GM06990 (cell line): ENCODE results near the gene KCNC4.

ENCODE experiments used
- DNase-seq: peaks from one replicate; pipeline ENCODE4 v3.0.0-alpha.2; 2011; ENCODE audit not compliant: insufficient read length; ENCODE audit errors: extremely low read depth
- H3K27me3 ChIP-seq: replicated peaks from 2 replicates; pipeline ENCODE4 v1.6.0; 2011; ENCODE audit warnings: low read length; ENCODE audit not compliant: control insufficient read depth, insufficient read depth
- H3K36me3 ChIP-seq: 2 replicates; pipeline ENCODE4 v1.5.1; 2011; ENCODE audit warnings: low read length; ENCODE audit not compliant: control insufficient read depth, insufficient read depth
- H3K4me3 ChIP-seq: replicated peaks from 2 replicates; pipeline ENCODE4 v1.5.1; 2011; ENCODE audit warnings: low read depth, mild to moderate bottlenecking, control low read depth, low read length
- CTCF ChIP-seq: IDR thresholded peaks from 2 replicates; pipeline ENCODE4 v1.5.1; 2011; ENCODE audit warnings: low read length, control low read depth, mild to moderate bottlenecking, inconsistent platforms; ENCODE audit not compliant: insufficient read depth, poor library complexity, severe bottlenecking

KCNC4 gene

GRCh38 chr1:110190282-110190929 lies 19.7 kb upstream of the KCNC4 start:
- Histone ChIP-seq H3K27me3 (peaks cover 6% of the 10 kb centered on the region), H3K4me3 (no peak overlapping the region), H3K36me3 (no peaks in the 10 kb centered on the region)
- no peak for TF ChIP-seq CTCF
- DNase-seq = no peak

GRCh38 chr1:110192541-110192940 lies 17.6 kb upstream of the KCNC4 start:
- no peak for DNase-seq
- Histone ChIP-seq H3K36me3 (no peaks in the 10 kb centered on the region), H3K27me3 (peaks cover 6% of the 10 kb centered on the region), H3K4me3 (no peak overlapping the region)
- TF ChIP-seq CTCF = no peak

- Histone ChIP-seq H3K36me3 (no peaks in the 10 kb centered on the region), H3K27me3 (peaks cover 2% of the 10 kb centered on the region; the same call in 1 of the 2 replicates), H3K4me3 (no peak overlapping the region)
- no peak for DNase-seq
- TF ChIP-seq CTCF = no peak
These were observed 14.9 kb upstream of the KCNC4 start for GRCh38 chr1:110195196-110195595.

GRCh38 chr1:110196917-110197765 lies 13.0 kb upstream of the KCNC4 start:
- Histone ChIP-seq H3K4me3 (no peak overlapping the region), H3K27me3 (0 out of 2 replicates have a peak, but pooled peaks cover 2% of the 10 kb centered on the region), H3K36me3 (no peaks in the 10 kb centered on the region)
- peak; percentile 98 for TF ChIP-seq CTCF
- DNase-seq = no peak

GRCh38 chr1:110197905-110198629 lies 12.0 kb upstream of the KCNC4 start:
- DNase-seq = no peak
- Histone ChIP-seq H3K36me3 (no peaks in the 10 kb centered on the region), H3K4me3 (no peak overlapping the region), H3K27me3 (no peaks in the 10 kb centered on the region)
- TF ChIP-seq CTCF = no peak
